Measurements from ENCODE around the gene UGDH.

Gene UGDH

GRCh38 chr4:39455486-39455885 is 71.8 kb downstream of the UGDH start:
- DNase-seq (ENCODE audit: low read depth) = no peak
- H3K4me3 ChIP-seq (ENCODE audit: low read depth, low read length) = peak overlapping the region; percentile 90
- TF ChIP-seq MAX (IDR thresholded peaks at IDR 0.05; ENCODE audit: low read depth, low read length) (no peak), POLR2A (IDR thresholded peaks at IDR 0.05; ENCODE audit: extremely low read depth, insufficient read length) (no peak), MYC (IDR thresholded peaks at IDR 0.05; ENCODE audit: low read depth, low read length) (no peak), CTCF (IDR thresholded peaks at IDR 0.05; ENCODE audit: low read depth, low read length) (no peak)

- TF ChIP-seq MAX (IDR thresholded peaks at IDR 0.05; ENCODE audit: low read depth, low read length) = no peak
- no peak for TF ChIP-seq MYC (IDR thresholded peaks at IDR 0.05; ENCODE audit: low read depth, low read length)
- no peak for TF ChIP-seq CTCF (IDR thresholded peaks at IDR 0.05; ENCODE audit: low read depth, low read length)
- TF ChIP-seq POLR2A (IDR thresholded peaks at IDR 0.05; ENCODE audit: extremely low read depth, insufficient read length) = no peak
- no peak overlapping the region for H3K4me3 ChIP-seq (ENCODE audit: low read depth, low read length)
- no peak for DNase-seq (ENCODE audit: low read depth)
Measured at GRCh38 chr4:39453738-39454137, 73.5 kb downstream of the UGDH start.

- no peak for DNase-seq (ENCODE audit: low read depth)
- no peak for TF ChIP-seq MYC (IDR thresholded peaks at IDR 0.05; ENCODE audit: low read depth, low read length)
- TF ChIP-seq CTCF (IDR thresholded peaks at IDR 0.05; ENCODE audit: low read depth, low read length) = no peak
- no peak for TF ChIP-seq POLR2A (IDR thresholded peaks at IDR 0.05; ENCODE audit: extremely low read depth, insufficient read length)
- no peak for TF ChIP-seq MAX (IDR thresholded peaks at IDR 0.05; ENCODE audit: low read depth, low read length)
- no peak overlapping the region for H3K4me3 ChIP-seq (ENCODE audit: low read depth, low read length)
Measured at GRCh38 chr4:39452860-39453587, 74.2 kb downstream of the UGDH start.

- no peak overlapping the region for H3K4me3 ChIP-seq (ENCODE audit: low read depth, low read length)
- DNase-seq (ENCODE audit: low read depth) = no peak
- TF ChIP-seq POLR2A (IDR thresholded peaks at IDR 0.05; ENCODE audit: extremely low read depth, insufficient read length) (no peak), MYC (IDR thresholded peaks at IDR 0.05; ENCODE audit: low read depth, low read length) (no peak), MAX (IDR thresholded peaks at IDR 0.05; ENCODE audit: low read depth, low read length) (no peak), CTCF (IDR thresholded peaks at IDR 0.05; ENCODE audit: low read depth, low read length) (no peak)
Measured at GRCh38 chr4:39452153-39452859, 74.9 kb downstream of the UGDH start.

- no peak for TF ChIP-seq MAX (IDR thresholded peaks at IDR 0.05; ENCODE audit: low read depth, low read length)
- TF ChIP-seq POLR2A (IDR thresholded peaks at IDR 0.05; ENCODE audit: extremely low read depth, insufficient read length) = peak; percentile 19
- peak; percentile 30 for DNase-seq (ENCODE audit: low read depth)
Measured at GRCh38 chr4:39451423-39452023, 75.7 kb downstream of the UGDH start.

GRCh38 chr4:39450618-39451017 is 76.6 kb downstream of the UGDH start:
- no peak overlapping the region for H3K4me3 ChIP-seq (ENCODE audit: low read depth, low read length)
- DNase-seq (ENCODE audit: low read depth) = no peak
- TF ChIP-seq POLR2A (IDR thresholded peaks at IDR 0.05; ENCODE audit: extremely low read depth, insufficient read length) (no peak), CTCF (IDR thresholded peaks at IDR 0.05; ENCODE audit: low read depth, low read length) (no peak), MYC (IDR thresholded peaks at IDR 0.05; ENCODE audit: low read depth, low read length) (no peak), MAX (IDR thresholded peaks at IDR 0.05; ENCODE audit: low read depth, low read length) (no peak)

More at GRCh38 chr4:39451423-39452023, 75.7 kb downstream of the UGDH start:
- H3K4me3 ChIP-seq (ENCODE audit: low read depth, low read length) = no peak overlapping the region
